C4-2B (cell line): Measurements from ENCODE around the gene C13orf46.

ENCODE experiments used
- CTCF ChIP-seq: fragments of 450-650 bp; conservative IDR thresholded peaks from 2 replicates; pipeline ENCODE4 v1.5.1; 2017; ENCODE audit warnings: mild to moderate bottlenecking
- ZFX ChIP-seq: fragments of 450-650 bp; IDR thresholded peaks from 2 replicates; pipeline ENCODE4 v1.6.1; 2017

- TF ChIP-seq CTCF, result no peak
- no peak for TF ChIP-seq ZFX
These were observed 53.1 kb downstream of the C13orf46 start for GRCh38 chr13:113920606-113921286.
